Choroid plexus epithelial cell (primary cell): ENCODE results near the gene TRAF5.
"Not testable (repeated sequence)": the region's sequence is repeated elsewhere in the genome, so short reads cannot be mapped to it uniquely, and the experiment has no call there.

ENCODE experiments used
- DNase-seq: peaks from one replicate; pipeline ENCODE4 v3.0.0-alpha.2; 2010; ENCODE audit warnings: low read depth
- H3K4me3 ChIP-seq: 2 replicates; pipeline ENCODE4 v1.5.1; 2011; ENCODE audit warnings: low read depth, mild to moderate bottlenecking, control low read depth, low read length, moderate library complexity
- CTCF ChIP-seq: conservative IDR thresholded peaks from 2 replicates; pipeline ENCODE4 v1.5.1; 2011; ENCODE audit warnings: low read depth, mild to moderate bottlenecking, control low read depth, inconsistent platforms, low read length, moderate library complexity

TRAF5 gene

GRCh38 chr1:211320980-211321379 is 5.7 kb upstream of the TRAF5 start:
- no peak overlapping the region for H3K4me3 ChIP-seq
- no peak for TF ChIP-seq CTCF
- DNase-seq, result no peak

- DNase-seq, H3K4me3 ChIP-seq: not testable (repeated sequence)
Measured at GRCh38 chr1:211321646-211322045, 5.0 kb upstream of the TRAF5 start.

- peak; percentile 96 for TF ChIP-seq CTCF
- peak; percentile 81 for DNase-seq
- H3K4me3 ChIP-seq, result no peak overlapping the region
Measured at GRCh38 chr1:211323156-211324063, 3.2 kb upstream of the TRAF5 start.

- no peak overlapping the region for H3K4me3 ChIP-seq
- DNase-seq, result no peak
- no peak for TF ChIP-seq CTCF
Measured at GRCh38 chr1:211324992-211325775, 1.4 kb upstream of the TRAF5 start.

GRCh38 chr1:211326140-211326527 is 499 bp upstream of the TRAF5 start:
- no peak for DNase-seq
- TF ChIP-seq CTCF, result no peak
- H3K4me3 ChIP-seq, result peak overlapping the region; percentile 81

GRCh38 chr1:211327346-211327921 is 801 bp downstream of the TRAF5 start:
- H3K4me3 ChIP-seq, result peak overlapping the region; percentile 81
- TF ChIP-seq CTCF, result no peak
- DNase-seq, result peak; percentile 78

GRCh38 chr1:211328084-211328694 is 1.6 kb downstream of the TRAF5 start:
- DNase-seq, result no peak
- H3K4me3 ChIP-seq, result no peak overlapping the region
- no peak for TF ChIP-seq CTCF
